ENCODE measurements around the gene MNAT1. TPM values are rescaled to one million over a fixed set of nuclear protein-coding genes. Genes with fewer than 3 reads are reported as not detected.
"Not testable (repeated sequence)": the region's sequence is repeated elsewhere in the genome, so short reads cannot be mapped to it uniquely, and the experiment has no call there.

The MNAT1 gene
- total RNA-seq, 2 experiments from 2014 or later = 27.8 to 39.8 TPM

- peaks cover 9% of the 10 kb centered on the region for H3K9me3 Mint-ChIP-seq
- no peak overlapping the region for H3K27ac Mint-ChIP-seq
- H3K36me3 Mint-ChIP-seq (ENCODE audit: low read depth) = peaks cover 31% of the 10 kb centered on the region
- no peak overlapping the region for H3K4me3 Mint-ChIP-seq
- DNase-seq = no peak
- no peaks in the 10 kb centered on the region for H3K4me1 Mint-ChIP-seq
- CTCF ChIA-PET = no interaction called here
- no peaks in the 10 kb centered on the region for H3K27me3 Mint-ChIP-seq
- POLR2A ChIA-PET = no interaction called here
These were observed 105.8 kb downstream of the MNAT1 start for GRCh38 chr14:60840313-60840712.

DNA sequence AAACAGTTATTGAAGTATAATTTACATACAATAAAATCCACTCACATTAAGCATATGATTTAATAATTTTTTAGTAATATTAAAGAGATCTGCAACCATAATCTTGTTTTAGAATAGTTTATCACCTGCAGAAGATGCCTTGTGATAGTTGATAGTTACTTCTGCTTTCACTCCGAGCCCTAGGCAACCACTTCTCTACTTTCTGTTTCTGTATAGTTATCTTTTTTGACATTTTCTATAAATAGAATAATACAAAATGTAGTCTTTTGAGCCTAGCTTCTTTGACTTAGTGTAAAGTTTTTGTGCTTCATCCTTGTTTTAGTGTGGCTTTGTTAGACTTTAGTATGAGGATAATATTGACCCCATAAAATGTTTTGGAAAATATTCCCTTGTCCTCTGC lies 111.0 kb downstream of the MNAT1 start:
- Mint-ChIP-seq H3K36me3 (ENCODE audit: low read depth) (peaks cover 30% of the 10 kb centered on the region), H3K4me1 (peaks cover 1% of the 10 kb centered on the region), H3K27me3 (no peaks in the 10 kb centered on the region), H3K9me3 (peaks cover 14% of the 10 kb centered on the region), H3K4me3 (no peak overlapping the region), H3K27ac (no peak overlapping the region)
- POLR2A ChIA-PET = no interaction called here
- no peak for DNase-seq
- CTCF ChIA-PET = no interaction called here

- no peaks in the 10 kb centered on the region for H3K27me3 Mint-ChIP-seq
- CTCF ChIA-PET = interaction anchor here (1.0 kb wide), 1 partner anchor 8 kb away, joined by 3 read pairs; no protein-coding TSS in a partner anchor
- H3K4me1 Mint-ChIP-seq = peaks cover 1% of the 10 kb centered on the region
- DNase-seq = no peak
- H3K27ac Mint-ChIP-seq = no peak overlapping the region
- POLR2A ChIA-PET = no interaction called here
- no peak overlapping the region for H3K4me3 Mint-ChIP-seq
- peaks cover 18% of the 10 kb centered on the region for H3K9me3 Mint-ChIP-seq
- H3K36me3 Mint-ChIP-seq (ENCODE audit: low read depth) = peaks cover 40% of the 10 kb centered on the region
These were observed 113.5 kb downstream of the MNAT1 start for GRCh38 chr14:60848066-60848465.

- POLR2A ChIA-PET, H3K4me3 Mint-ChIP-seq, H3K4me1 Mint-ChIP-seq, CTCF ChIA-PET, H3K27me3 Mint-ChIP-seq, H3K27ac Mint-ChIP-seq, DNase-seq: not testable (repeated sequence)
- Mint-ChIP-seq H3K9me3 (peaks cover 21% of the 10 kb centered on the region), H3K36me3 (ENCODE audit: low read depth) (peaks cover 56% of the 10 kb centered on the region)
These were observed 117.1 kb downstream of the MNAT1 start for GRCh38 chr14:60851692-60852091.

GRCh38 chr14:60856111-60856510 lies 121.5 kb downstream of the MNAT1 start:
- H3K4me1 Mint-ChIP-seq = peaks cover 16% of the 10 kb centered on the region
- no peak overlapping the region for H3K27ac Mint-ChIP-seq
- no peak for DNase-seq
- ChIA-PET CTCF (interaction anchor here (1.3 kb wide), 1 partner anchor 8 kb away, joined by 3 read pairs; no protein-coding TSS in a partner anchor), POLR2A (no interaction called here)
- H3K9me3 Mint-ChIP-seq = peaks cover 15% of the 10 kb centered on the region
- H3K27me3 Mint-ChIP-seq = no peaks in the 10 kb centered on the region
- no peak overlapping the region for H3K4me3 Mint-ChIP-seq
- peaks cover 41% of the 10 kb centered on the region for H3K36me3 Mint-ChIP-seq (ENCODE audit: low read depth)

DNA sequence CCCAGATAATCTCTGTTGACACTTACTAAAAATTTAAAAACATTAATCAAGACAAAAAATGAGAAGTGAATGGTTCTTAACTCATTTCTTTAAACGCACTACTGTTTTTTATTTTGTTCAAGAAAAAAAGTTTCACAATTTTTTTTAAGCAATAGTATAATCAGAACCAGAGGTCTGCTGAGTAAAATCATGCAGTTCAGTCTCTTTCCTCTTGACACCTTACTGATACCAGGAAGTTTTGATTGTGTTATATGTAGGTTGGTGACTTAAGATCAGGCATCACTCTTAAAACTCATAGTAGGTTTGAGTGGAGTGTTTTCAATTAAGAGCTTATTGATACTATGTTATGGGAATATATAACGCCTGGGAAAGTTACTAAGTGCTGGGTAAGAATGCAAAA lies 125.0 kb downstream of the MNAT1 start:
- no peaks in the 10 kb centered on the region for H3K27me3 Mint-ChIP-seq
- peaks cover 11% of the 10 kb centered on the region for H3K9me3 Mint-ChIP-seq
- DNase-seq = no peak
- H3K36me3 Mint-ChIP-seq (ENCODE audit: low read depth) = peaks cover 26% of the 10 kb centered on the region
- H3K4me1 Mint-ChIP-seq = peaks cover 16% of the 10 kb centered on the region
- no peak overlapping the region for H3K27ac Mint-ChIP-seq
- H3K4me3 Mint-ChIP-seq = no peak overlapping the region
- ChIA-PET CTCF (no interaction called here), POLR2A (no interaction called here)

DNA sequence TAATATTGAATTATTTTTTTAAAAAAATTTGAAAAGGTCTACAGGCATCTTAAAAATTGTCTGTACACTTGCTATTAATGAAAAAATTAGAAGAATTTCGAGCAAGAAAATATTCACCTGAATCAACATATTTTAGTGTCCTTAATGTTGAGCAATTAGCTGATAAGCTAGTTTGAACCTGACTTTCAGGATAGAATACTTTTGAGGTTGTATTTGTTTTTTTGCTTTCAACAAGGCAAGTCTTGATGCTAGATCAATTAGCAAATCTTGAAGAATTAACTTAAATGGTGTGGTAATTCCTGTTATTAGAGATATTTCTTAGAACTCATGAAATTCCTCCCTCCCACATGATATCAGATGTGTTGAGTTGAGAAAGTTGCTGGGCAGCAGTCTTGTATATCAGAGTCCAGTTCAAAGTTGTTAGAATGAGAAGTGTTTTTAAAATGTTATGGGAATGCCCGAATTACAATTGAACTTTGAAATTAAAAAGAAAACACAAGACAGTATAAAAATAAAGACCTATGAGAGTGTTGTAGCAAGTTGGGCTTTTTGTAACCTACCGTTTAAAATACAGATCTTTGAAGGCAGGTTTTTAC lies 127.1 kb downstream of the MNAT1 start:
- ChIA-PET CTCF (interaction anchor here (1.7 kb wide), 1 partner anchor 9 kb away, joined by 3 read pairs; no protein-coding TSS in a partner anchor), POLR2A (no interaction called here)
- Mint-ChIP-seq H3K36me3 (ENCODE audit: low read depth) (peaks cover 11% of the 10 kb centered on the region), H3K27me3 (no peaks in the 10 kb centered on the region), H3K9me3 (peaks cover 8% of the 10 kb centered on the region), H3K4me1 (peaks cover 7% of the 10 kb centered on the region), H3K4me3 (no peak overlapping the region), H3K27ac (no peak overlapping the region)
- DNase-seq = no peak

DNA sequence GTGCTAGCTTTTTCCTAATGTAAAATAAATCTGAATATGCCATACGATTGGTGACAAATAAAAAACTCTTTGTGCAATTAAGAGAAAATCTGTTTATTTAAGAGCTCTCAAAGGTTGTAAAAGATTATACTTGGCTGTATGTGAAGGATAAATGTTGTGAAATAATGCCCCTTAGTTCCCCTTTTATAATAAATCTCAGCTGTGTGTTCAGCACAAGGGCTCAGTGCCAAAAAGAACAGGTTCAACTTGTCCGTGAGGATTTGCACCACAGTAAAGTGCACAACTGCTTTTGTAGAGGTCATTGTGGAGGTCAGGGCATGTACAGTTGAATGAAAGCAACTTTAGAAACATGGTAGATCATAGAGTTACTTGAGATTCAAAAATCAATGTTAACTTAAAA lies 127.7 kb downstream of the MNAT1 start:
- Mint-ChIP-seq H3K9me3 (peaks cover 4% of the 10 kb centered on the region), H3K4me3 (no peak overlapping the region), H3K27ac (no peak overlapping the region), H3K27me3 (no peaks in the 10 kb centered on the region), H3K4me1 (peaks cover 7% of the 10 kb centered on the region), H3K36me3 (ENCODE audit: low read depth) (peaks cover 9% of the 10 kb centered on the region)
- CTCF ChIA-PET = interaction anchor here (1.7 kb wide), 1 partner anchor 8 kb away, joined by 3 read pairs; no protein-coding TSS in a partner anchor
- DNase-seq = no peak
- POLR2A ChIA-PET = no interaction called here

DNA sequence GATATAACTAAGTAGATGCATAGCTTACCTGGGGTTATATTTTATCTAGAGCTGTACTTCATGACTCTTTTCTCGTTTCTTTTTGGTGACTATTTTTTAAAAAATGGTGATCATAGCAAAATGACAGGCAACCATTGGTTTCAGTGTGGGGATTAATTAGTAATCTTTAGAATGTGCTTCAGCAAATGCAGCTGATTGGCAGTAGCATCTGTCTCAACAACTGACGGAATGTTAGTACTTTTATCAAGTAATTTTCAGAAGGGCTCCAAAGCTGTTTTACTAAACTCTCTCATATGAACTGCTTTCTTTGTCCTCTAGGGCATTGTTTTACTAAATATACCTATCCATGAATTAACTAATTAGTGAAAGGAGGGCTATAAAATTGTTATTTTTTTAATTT lies 128.7 kb downstream of the MNAT1 start:
- no peak overlapping the region for H3K27ac Mint-ChIP-seq
- ChIA-PET CTCF (no interaction called here), POLR2A (no interaction called here)

DNA sequence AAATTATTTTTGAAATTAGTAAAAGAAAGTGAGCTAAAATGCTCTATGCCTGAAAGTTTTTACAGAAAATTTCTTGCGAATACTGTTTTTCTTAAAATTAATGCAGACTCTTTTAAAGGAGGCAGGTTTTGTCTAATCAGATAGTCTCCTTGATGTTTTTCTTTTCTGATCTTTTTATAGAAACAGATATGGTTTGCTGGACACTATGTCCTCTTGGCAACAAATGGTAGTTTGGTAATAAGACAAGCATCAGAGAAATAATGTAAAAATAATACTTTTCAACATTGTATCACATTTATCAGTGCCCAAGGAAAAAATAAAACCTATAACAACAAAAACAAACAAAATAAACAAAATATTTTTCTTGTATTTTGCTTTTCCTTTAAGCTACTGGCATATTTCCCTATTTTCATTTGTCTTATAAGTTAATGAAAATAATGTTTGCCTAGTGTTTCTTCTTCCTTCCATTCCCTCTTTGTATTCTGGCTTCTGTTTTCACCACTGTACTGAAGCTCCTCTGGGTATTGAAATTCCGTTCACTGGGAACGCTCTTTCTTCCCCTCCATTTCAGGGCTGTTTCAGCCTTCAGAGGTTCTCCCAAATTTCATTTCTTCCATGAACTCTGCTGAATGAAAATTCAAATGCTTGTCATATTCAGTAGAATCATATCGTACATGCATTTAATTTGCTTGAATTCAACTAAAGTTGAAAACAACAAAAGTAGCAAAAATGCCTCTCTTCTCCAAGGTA lies 131.0 kb downstream of the MNAT1 start:
- Mint-ChIP-seq H3K9me3 (no peaks in the 10 kb centered on the region), H3K4me3 (no peak overlapping the region)

More for the DNA sequence above, 128.7 kb downstream of the MNAT1 start:
- Mint-ChIP-seq H3K36me3 (ENCODE audit: low read depth) (peaks cover 2% of the 10 kb centered on the region), H3K27me3 (no peaks in the 10 kb centered on the region), H3K4me3 (no peak overlapping the region), H3K9me3 (no peaks in the 10 kb centered on the region), H3K4me1 (peaks cover 7% of the 10 kb centered on the region)
- no peak for DNase-seq

GRCh38 chr14:60867503-60868172 lies 133.1 kb downstream of the MNAT1 start:
- H3K4me3 Mint-ChIP-seq = no peak overlapping the region
- H3K36me3 Mint-ChIP-seq (ENCODE audit: low read depth) = no peaks in the 10 kb centered on the region
- POLR2A ChIA-PET = no interaction called here
- CTCF ChIA-PET = no interaction called here
- DNase-seq = no peak
- H3K27ac Mint-ChIP-seq = no peak overlapping the region
- no peaks in the 10 kb centered on the region for H3K4me1 Mint-ChIP-seq
- H3K27me3 Mint-ChIP-seq = no peaks in the 10 kb centered on the region
- H3K9me3 Mint-ChIP-seq = no peaks in the 10 kb centered on the region

More for the DNA sequence above, 131.0 kb downstream of the MNAT1 start:
- Mint-ChIP-seq H3K36me3 (ENCODE audit: low read depth) (no peaks in the 10 kb centered on the region), H3K27me3 (no peaks in the 10 kb centered on the region), H3K27ac (no peak overlapping the region), H3K4me1 (no peaks in the 10 kb centered on the region)
- no peak for DNase-seq
- CTCF ChIA-PET = no interaction called here
- POLR2A ChIA-PET = no interaction called here

DNA sequence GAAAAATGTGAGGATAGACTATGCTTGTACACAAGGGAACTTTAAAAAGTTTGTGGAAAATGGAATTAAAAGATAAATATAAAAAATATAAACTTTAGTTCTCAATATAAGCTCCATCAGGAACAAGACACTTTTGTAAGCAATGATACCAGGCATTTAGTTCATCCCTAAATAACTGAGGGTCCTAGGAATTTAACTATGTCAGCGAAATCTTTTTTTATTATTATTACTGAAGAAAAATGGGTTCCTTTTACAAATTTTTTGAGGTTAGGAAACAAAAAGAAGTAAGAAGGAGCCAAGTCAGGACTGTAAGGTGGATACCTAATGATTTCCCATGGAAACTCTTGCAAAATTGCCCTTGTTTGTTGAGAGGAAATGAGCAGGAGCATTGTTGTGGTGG lies 143.6 kb downstream of the MNAT1 start:
- DNase-seq = no peak
- H3K9me3 Mint-ChIP-seq = peaks cover 11% of the 10 kb centered on the region
- ChIA-PET CTCF (interaction anchor here (0.6 kb wide), 1 partner anchor 191 kb away, joined by 3 read pairs; no protein-coding TSS in a partner anchor), POLR2A (interaction anchor here (0.6 kb wide), 1 partner anchor 160 kb away, joined by 3 read pairs; no protein-coding TSS in a partner anchor)
- H3K4me3 Mint-ChIP-seq = no peak overlapping the region
- H3K27ac Mint-ChIP-seq = no peak overlapping the region
- H3K27me3 Mint-ChIP-seq = no peaks in the 10 kb centered on the region
- peaks cover 4% of the 10 kb centered on the region for H3K4me1 Mint-ChIP-seq
- H3K36me3 Mint-ChIP-seq (ENCODE audit: low read depth) = peaks cover 16% of the 10 kb centered on the region

GRCh38 chr14:60878536-60878935 lies 144.0 kb downstream of the MNAT1 start:
- H3K27me3 Mint-ChIP-seq = no peaks in the 10 kb centered on the region
- peaks cover 4% of the 10 kb centered on the region for H3K4me1 Mint-ChIP-seq
- POLR2A ChIA-PET = no interaction called here
- H3K4me3 Mint-ChIP-seq = no peak overlapping the region
- H3K36me3 Mint-ChIP-seq (ENCODE audit: low read depth) = peaks cover 18% of the 10 kb centered on the region
- peaks cover 13% of the 10 kb centered on the region for H3K9me3 Mint-ChIP-seq
- DNase-seq = no peak
- no peak overlapping the region for H3K27ac Mint-ChIP-seq
- CTCF ChIA-PET = interaction anchor here (0.6 kb wide), 1 partner anchor 191 kb away, joined by 3 read pairs; no protein-coding TSS in a partner anchor

All from activated CD4-positive, alpha-beta T cell treated with anti-CD3 and anti-CD28 coated beads, Interleukin-2, amount 10 ng/mL, durations not matched to agents 7 days and 5 days (primary cell).